HepG2 (cell line): Measurements from ENCODE around the gene GARS1. TPM values are rescaled to one million over a fixed set of nuclear protein-coding genes. Genes with fewer than 3 reads are reported as not detected.

ENCODE experiments used
- FOXK1 ChIP-seq: sonication (generic); formaldehyde crosslinking; IDR thresholded peaks from 2 replicates; pipeline ENCODE4 v1.4.0; 2020; ENCODE audit warnings: low read depth, missing genetic modification reagents, borderline replicate concordance
- HES4 ChIP-seq: sonication (generic); formaldehyde crosslinking; IDR thresholded peaks from 2 replicates; pipeline ENCODE4 v1.9.0; 2021; ENCODE audit warnings: mild to moderate bottlenecking, missing genetic modification reagents, borderline replicate concordance
- NAIF1 ChIP-seq: sonication (generic); formaldehyde crosslinking; IDR thresholded peaks from 2 replicates; pipeline ENCODE4 v1.5.0; 2020; ENCODE audit warnings: mild to moderate bottlenecking, missing genetic modification reagents, borderline replicate concordance
- NBN ChIP-seq: fragments of 450-650 bp; conservative IDR thresholded peaks from 2 replicates; pipeline ENCODE4 v1.6.1; 2017
- RBM39 ChIP-seq: fragments of 200-400 bp; formaldehyde crosslinking; IDR thresholded peaks from one replicate; pipeline ENCODE4 v1.6.1; 2018; ENCODE audit warnings: antibody characterized with exemption, mild to moderate bottlenecking, low read depth, low read length; ENCODE audit not compliant: poor library complexity, severe bottlenecking
- SNAPC5 ChIP-seq: sonication (generic); formaldehyde crosslinking; IDR thresholded peaks from 2 replicates; pipeline ENCODE4 v1.8.1; 2023; ENCODE audit warnings: mild to moderate bottlenecking, missing genetic modification reagents, borderline replicate concordance
- TBX3 ChIP-seq: fragments of 450-650 bp; IDR thresholded peaks from 2 replicates; pipeline ENCODE4 v1.6.1; 2017; ENCODE audit warnings: antibody characterized with exemption, mild to moderate bottlenecking, inconsistent platforms, borderline replicate concordance
- ZNF326 ChIP-seq: sonication (generic); formaldehyde crosslinking; IDR thresholded peaks from 2 replicates; pipeline ENCODE4 v1.4.0; 2020; ENCODE audit warnings: missing genetic modification reagents, borderline replicate concordance
- ZNF333 ChIP-seq: sonication (generic); formaldehyde crosslinking; IDR thresholded peaks from 2 replicates; pipeline ENCODE4 v1.4.0; 2020; ENCODE audit warnings: mild to moderate bottlenecking, missing genetic modification reagents, borderline replicate concordance
- ZNF761 ChIP-seq: sonication (generic); formaldehyde crosslinking; conservative IDR thresholded peaks from 2 replicates; pipeline ENCODE4 v1.4.0; 2020; ENCODE audit warnings: mild to moderate bottlenecking, missing genetic modification reagents
- ZSCAN22 ChIP-seq: sonication (generic); formaldehyde crosslinking; IDR thresholded peaks from 2 replicates; pipeline ENCODE4 v1.4.0; 2020; ENCODE audit warnings: mild to moderate bottlenecking, missing genetic modification reagents
- polyA plus RNA-seq, 8 experiments: library from polyadenylated mRNA; depleted of rRNA in 3 of 8; stranded (reverse) in 7 of 8; unstranded in 1 of 8; fragments of >200 nt; fragmentation: Illumina TruSeq in 4 of 8; extraction: Trizol in 4 of 8; gene quantifications; 2 replicates each; pipeline versions ENCODE4 v1.2.1 to v1.2.3, GENCODE V29; 2011 to 2016; ENCODE audit warnings: low read depth in 4 of 8, missing spikeins in 1 of 8, mixed read lengths in 1 of 8; ENCODE audit not compliant: insufficient read depth in 1 of 8
- total RNA-seq, 5 experiments: library from RNA; depleted of rRNA; stranded (reverse); fragments of >200 nt; fragmentation: Illumina TruSeq; extraction: Trizol; gene quantifications; 2 replicates each; pipeline ENCODE4 v1.2.3, GENCODE V29; 2016; ENCODE audit warnings: low read depth in 1 of 5
- TF ChIP-seq, protein P1 (sequence below): sonication (generic); formaldehyde crosslinking; IDR thresholded peaks from 2 replicates; pipeline ENCODE4 v1.4.0; 2020; ENCODE audit warnings: missing genetic modification reagents, borderline replicate concordance
- TF ChIP-seq, protein P2 (sequence below): sonication (generic); formaldehyde crosslinking; IDR thresholded peaks from 2 replicates; pipeline ENCODE4 v1.4.0; 2020; ENCODE audit warnings: missing genetic modification reagents
- TF ChIP-seq, protein P3 (sequence below): sonication (generic); formaldehyde crosslinking; IDR thresholded peaks from 2 replicates; pipeline ENCODE4 v1.8.1; 2022; ENCODE audit warnings: mild to moderate bottlenecking, missing genetic modification reagents
- TF ChIP-seq, protein P4 (sequence below): sonication (generic); formaldehyde crosslinking; IDR thresholded peaks from 2 replicates; pipeline ENCODE4 v1.4.0; 2020; ENCODE audit warnings: missing genetic modification reagents

Gene GARS1
- total and polyA plus RNA-seq, 2 of the 13 experiments (the other 11 are each of a cell fraction or from before 2014, with no cell fraction given) = 140 to 460 TPM

GRCh38 chr7:30594540-30595435 lies at the start of gene GARS1 (continued):
- TF ChIP-seq, protein P1, sequence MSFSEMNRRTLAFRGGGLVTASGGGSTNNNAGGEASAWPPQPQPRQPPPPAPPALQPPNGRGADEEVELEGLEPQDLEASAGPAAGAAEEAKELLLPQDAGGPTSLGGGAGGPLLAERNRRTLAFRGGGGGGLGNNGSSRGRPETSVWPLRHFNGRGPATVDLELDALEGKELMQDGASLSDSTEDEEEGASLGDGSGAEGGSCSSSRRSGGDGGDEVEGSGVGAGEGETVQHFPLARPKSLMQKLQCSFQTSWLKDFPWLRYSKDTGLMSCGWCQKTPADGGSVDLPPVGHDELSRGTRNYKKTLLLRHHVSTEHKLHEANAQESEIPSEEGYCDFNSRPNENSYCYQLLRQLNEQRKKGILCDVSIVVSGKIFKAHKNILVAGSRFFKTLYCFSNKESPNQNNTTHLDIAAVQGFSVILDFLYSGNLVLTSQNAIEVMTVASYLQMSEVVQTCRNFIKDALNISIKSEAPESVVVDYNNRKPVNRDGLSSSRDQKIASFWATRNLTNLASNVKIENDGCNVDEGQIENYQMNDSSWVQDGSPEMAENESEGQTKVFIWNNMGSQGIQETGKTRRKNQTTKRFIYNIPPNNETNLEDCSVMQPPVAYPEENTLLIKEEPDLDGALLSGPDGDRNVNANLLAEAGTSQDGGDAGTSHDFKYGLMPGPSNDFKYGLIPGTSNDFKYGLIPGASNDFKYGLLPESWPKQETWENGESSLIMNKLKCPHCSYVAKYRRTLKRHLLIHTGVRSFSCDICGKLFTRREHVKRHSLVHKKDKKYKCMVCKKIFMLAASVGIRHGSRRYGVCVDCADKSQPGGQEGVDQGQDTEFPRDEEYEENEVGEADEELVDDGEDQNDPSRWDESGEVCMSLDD (CRISPR knock-in tag) = peak; percentile 84; the same call in 1 of the 2 replicates
- TF ChIP-seq HES4 = peak; percentile 76; the same call in 1 of the 2 replicates
- TF ChIP-seq, protein P2, sequence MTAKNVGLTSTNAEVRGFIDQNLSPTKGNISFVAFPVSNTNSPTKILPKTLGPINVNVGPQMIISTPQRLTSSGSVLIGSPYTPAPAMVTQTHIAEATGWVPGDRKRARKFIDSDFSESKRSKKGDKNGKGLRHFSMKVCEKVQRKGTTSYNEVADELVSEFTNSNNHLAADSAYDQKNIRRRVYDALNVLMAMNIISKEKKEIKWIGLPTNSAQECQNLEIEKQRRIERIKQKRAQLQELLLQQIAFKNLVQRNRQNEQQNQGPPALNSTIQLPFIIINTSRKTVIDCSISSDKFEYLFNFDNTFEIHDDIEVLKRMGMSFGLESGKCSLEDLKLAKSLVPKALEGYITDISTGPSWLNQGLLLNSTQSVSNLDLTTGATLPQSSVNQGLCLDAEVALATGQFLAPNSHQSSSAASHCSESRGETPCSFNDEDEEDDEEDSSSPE = peak; percentile 92
- TF ChIP-seq, protein P3, sequence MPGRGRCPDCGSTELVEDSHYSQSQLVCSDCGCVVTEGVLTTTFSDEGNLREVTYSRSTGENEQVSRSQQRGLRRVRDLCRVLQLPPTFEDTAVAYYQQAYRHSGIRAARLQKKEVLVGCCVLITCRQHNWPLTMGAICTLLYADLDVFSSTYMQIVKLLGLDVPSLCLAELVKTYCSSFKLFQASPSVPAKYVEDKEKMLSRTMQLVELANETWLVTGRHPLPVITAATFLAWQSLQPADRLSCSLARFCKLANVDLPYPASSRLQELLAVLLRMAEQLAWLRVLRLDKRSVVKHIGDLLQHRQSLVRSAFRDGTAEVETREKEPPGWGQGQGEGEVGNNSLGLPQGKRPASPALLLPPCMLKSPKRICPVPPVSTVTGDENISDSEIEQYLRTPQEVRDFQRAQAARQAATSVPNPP = no peak
- TF ChIP-seq ZNF333 (CRISPR knock-in tag) = no peak
- 0 out of 2 replicates have a peak, but pooled peaks have one; percentile 21 for TF ChIP-seq ZNF761 (CRISPR knock-in tag)
- TF ChIP-seq NAIF1 (CRISPR knock-in tag) = peak; percentile 87; the same call in 1 of the 2 replicates
- TF ChIP-seq ZSCAN22 (CRISPR knock-in tag) = no peak
- TF ChIP-seq ZNF326 (CRISPR knock-in tag) = no peak
- no peak for TF ChIP-seq NBN
- TF ChIP-seq TBX3 = peak; percentile 45; the same call in 1 of the 2 replicates
- TF ChIP-seq, protein P4, sequence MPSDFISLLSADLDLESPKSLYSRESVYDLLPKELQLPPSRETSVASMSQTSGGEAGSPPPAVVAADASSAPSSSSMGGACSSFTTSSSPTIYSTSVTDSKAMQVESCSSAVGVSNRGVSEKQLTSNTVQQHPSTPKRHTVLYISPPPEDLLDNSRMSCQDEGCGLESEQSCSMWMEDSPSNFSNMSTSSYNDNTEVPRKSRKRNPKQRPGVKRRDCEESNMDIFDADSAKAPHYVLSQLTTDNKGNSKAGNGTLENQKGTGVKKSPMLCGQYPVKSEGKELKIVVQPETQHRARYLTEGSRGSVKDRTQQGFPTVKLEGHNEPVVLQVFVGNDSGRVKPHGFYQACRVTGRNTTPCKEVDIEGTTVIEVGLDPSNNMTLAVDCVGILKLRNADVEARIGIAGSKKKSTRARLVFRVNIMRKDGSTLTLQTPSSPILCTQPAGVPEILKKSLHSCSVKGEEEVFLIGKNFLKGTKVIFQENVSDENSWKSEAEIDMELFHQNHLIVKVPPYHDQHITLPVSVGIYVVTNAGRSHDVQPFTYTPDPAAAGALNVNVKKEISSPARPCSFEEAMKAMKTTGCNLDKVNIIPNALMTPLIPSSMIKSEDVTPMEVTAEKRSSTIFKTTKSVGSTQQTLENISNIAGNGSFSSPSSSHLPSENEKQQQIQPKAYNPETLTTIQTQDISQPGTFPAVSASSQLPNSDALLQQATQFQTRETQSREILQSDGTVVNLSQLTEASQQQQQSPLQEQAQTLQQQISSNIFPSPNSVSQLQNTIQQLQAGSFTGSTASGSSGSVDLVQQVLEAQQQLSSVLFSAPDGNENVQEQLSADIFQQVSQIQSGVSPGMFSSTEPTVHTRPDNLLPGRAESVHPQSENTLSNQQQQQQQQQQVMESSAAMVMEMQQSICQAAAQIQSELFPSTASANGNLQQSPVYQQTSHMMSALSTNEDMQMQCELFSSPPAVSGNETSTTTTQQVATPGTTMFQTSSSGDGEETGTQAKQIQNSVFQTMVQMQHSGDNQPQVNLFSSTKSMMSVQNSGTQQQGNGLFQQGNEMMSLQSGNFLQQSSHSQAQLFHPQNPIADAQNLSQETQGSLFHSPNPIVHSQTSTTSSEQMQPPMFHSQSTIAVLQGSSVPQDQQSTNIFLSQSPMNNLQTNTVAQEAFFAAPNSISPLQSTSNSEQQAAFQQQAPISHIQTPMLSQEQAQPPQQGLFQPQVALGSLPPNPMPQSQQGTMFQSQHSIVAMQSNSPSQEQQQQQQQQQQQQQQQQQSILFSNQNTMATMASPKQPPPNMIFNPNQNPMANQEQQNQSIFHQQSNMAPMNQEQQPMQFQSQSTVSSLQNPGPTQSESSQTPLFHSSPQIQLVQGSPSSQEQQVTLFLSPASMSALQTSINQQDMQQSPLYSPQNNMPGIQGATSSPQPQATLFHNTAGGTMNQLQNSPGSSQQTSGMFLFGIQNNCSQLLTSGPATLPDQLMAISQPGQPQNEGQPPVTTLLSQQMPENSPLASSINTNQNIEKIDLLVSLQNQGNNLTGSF (CRISPR knock-in tag) = peak; percentile 90
- TF ChIP-seq SNAPC5 (CRISPR knock-in tag) = no peak
- peak; percentile 97 for TF ChIP-seq RBM39
- TF ChIP-seq FOXK1 = peak; percentile 94
